ENCODE data around the gene PRKD3.
"Not testable (repeated sequence)": the region's sequence is repeated elsewhere in the genome, so short reads cannot be mapped to it uniquely, and the experiment has no call there.

Gene PRKD3

GRCh38 chr2:37302701-37303252, 21.9 kb downstream of the PRKD3 start:
- Histone ChIP-seq H3K27ac (no peak overlapping the region), H3K36me3 (peaks cover 29% of the 10 kb centered on the region), H3K9me3 (ENCODE audit: severe bottlenecking) (no peaks in the 10 kb centered on the region), H3K27me3 (ENCODE audit: insufficient read depth, low read depth, severe bottlenecking) (no peaks in the 10 kb centered on the region), H3K4me3 (ENCODE audit: low read depth, low read length) (no peak overlapping the region)
- DNase-seq = no peak
- TF ChIP-seq CTCF (IDR thresholded peaks at IDR 0.05; ENCODE audit: low read depth, low read length) = no peak

GRCh38 chr2:37301408-37301807, 23.2 kb downstream of the PRKD3 start:
- DNase-seq = no peak

GRCh38 chr2:37300578-37300977, 24.1 kb downstream of the PRKD3 start:
- DNase-seq = no peak
- no peaks in the 10 kb centered on the region for H3K27me3 ChIP-seq (ENCODE audit: insufficient read depth, low read depth, severe bottlenecking)
- peaks cover 29% of the 10 kb centered on the region for H3K36me3 ChIP-seq
- no peaks in the 10 kb centered on the region for H3K9me3 ChIP-seq (ENCODE audit: severe bottlenecking)
- H3K27ac ChIP-seq = no peak overlapping the region
- no peak for TF ChIP-seq CTCF (IDR thresholded peaks at IDR 0.05; ENCODE audit: low read depth, low read length)
- H3K4me3 ChIP-seq (ENCODE audit: low read depth, low read length) = no peak overlapping the region

More at GRCh38 chr2:37301408-37301807, 23.2 kb downstream of the PRKD3 start:
- no peak overlapping the region for H3K4me3 ChIP-seq (ENCODE audit: low read depth, low read length)
- H3K27ac ChIP-seq = no peak overlapping the region
- peaks cover 29% of the 10 kb centered on the region for H3K36me3 ChIP-seq
- H3K27me3 ChIP-seq (ENCODE audit: insufficient read depth, low read depth, severe bottlenecking) = no peaks in the 10 kb centered on the region
- no peak for TF ChIP-seq CTCF (IDR thresholded peaks at IDR 0.05; ENCODE audit: low read depth, low read length)
- no peaks in the 10 kb centered on the region for H3K9me3 ChIP-seq (ENCODE audit: severe bottlenecking)

- no peak for DNase-seq
- H3K27ac ChIP-seq = no peak overlapping the region
Observed at GRCh38 chr2:37300146-37300545, 24.5 kb downstream of the PRKD3 start.

GRCh38 chr2:37297632-37298031, 27.0 kb downstream of the PRKD3 start:
- no peak for TF ChIP-seq CTCF (IDR thresholded peaks at IDR 0.05; ENCODE audit: low read depth, low read length)
- Histone ChIP-seq H3K27ac (no peak overlapping the region), H3K4me3 (ENCODE audit: low read depth, low read length) (no peak overlapping the region), H3K36me3 (peaks cover 36% of the 10 kb centered on the region), H3K9me3 (ENCODE audit: severe bottlenecking) (no peaks in the 10 kb centered on the region), H3K27me3 (ENCODE audit: insufficient read depth, low read depth, severe bottlenecking) (no peaks in the 10 kb centered on the region)
- DNase-seq = no peak

More at GRCh38 chr2:37300146-37300545, 24.5 kb downstream of the PRKD3 start:
- Histone ChIP-seq H3K4me3 (ENCODE audit: low read depth, low read length) (no peak overlapping the region), H3K36me3 (peaks cover 34% of the 10 kb centered on the region), H3K27me3 (ENCODE audit: insufficient read depth, low read depth, severe bottlenecking) (no peaks in the 10 kb centered on the region), H3K9me3 (ENCODE audit: severe bottlenecking) (no peaks in the 10 kb centered on the region)
- no peak for TF ChIP-seq CTCF (IDR thresholded peaks at IDR 0.05; ENCODE audit: low read depth, low read length)

GRCh38 chr2:37295469-37296073, 29.1 kb downstream of the PRKD3 start:
- TF ChIP-seq CTCF (IDR thresholded peaks at IDR 0.05; ENCODE audit: low read depth, low read length) = no peak
- no peak for DNase-seq
- no peaks in the 10 kb centered on the region for H3K9me3 ChIP-seq (ENCODE audit: severe bottlenecking)
- no peaks in the 10 kb centered on the region for H3K27me3 ChIP-seq (ENCODE audit: insufficient read depth, low read depth, severe bottlenecking)
- H3K27ac ChIP-seq = no peak overlapping the region
- no peak overlapping the region for H3K4me3 ChIP-seq (ENCODE audit: low read depth, low read length)
- H3K36me3 ChIP-seq = peaks cover 54% of the 10 kb centered on the region

- H3K4me3 ChIP-seq (ENCODE audit: low read depth, low read length); H3K27me3 ChIP-seq (ENCODE audit: insufficient read depth, low read depth, severe bottlenecking); DNase-seq; H3K9me3 ChIP-seq (ENCODE audit: severe bottlenecking); H3K27ac ChIP-seq: not testable (repeated sequence)
- H3K36me3 ChIP-seq = peaks cover 57% of the 10 kb centered on the region
Observed at GRCh38 chr2:37294858-37295257, 29.8 kb downstream of the PRKD3 start.

All from WERI-Rb-1 (cell line).